ENCODE measurements around the gene SPSB1. TPM values are rescaled to one million over a fixed set of nuclear protein-coding genes. Genes with fewer than 3 reads are reported as not detected.

The SPSB1 gene
- total RNA-seq, 1 donor from 2014 or later, result 21.6 TPM

- peak; percentile 59 to 72 for DNase-seq (ENCODE audit: low read depth in 2 of 2)
Observed at GRCh38 chr1:9341301-9341845, 48.7 kb downstream of the SPSB1 start.

GRCh38 chr1:9343269-9343668 is 50.6 kb downstream of the SPSB1 start:
- DNase-seq (ENCODE audit: low read depth in 2 of 2), result no peak

GRCh38 chr1:9344426-9345200 is 51.9 kb downstream of the SPSB1 start:
- DNase-seq (ENCODE audit: low read depth in 2 of 2), result no peak

GRCh38 chr1:9345471-9345870 is 52.8 kb downstream of the SPSB1 start:
- no peak for DNase-seq (ENCODE audit: low read depth in 2 of 2)

- no peak for DNase-seq (ENCODE audit: low read depth in 2 of 2)
Observed at GRCh38 chr1:9345922-9346321, 53.2 kb downstream of the SPSB1 start.

- no peak for DNase-seq (ENCODE audit: low read depth in 2 of 2)
Observed at GRCh38 chr1:9346566-9346965, 53.9 kb downstream of the SPSB1 start.

GRCh38 chr1:9347095-9347850 is 54.6 kb downstream of the SPSB1 start:
- DNase-seq (ENCODE audit: low read depth in 2 of 2), result no peak

GRCh38 chr1:9349331-9349851 is 56.7 kb downstream of the SPSB1 start:
- no peak for DNase-seq (ENCODE audit: low read depth in 2 of 2)

GRCh38 chr1:9350013-9350908 is 57.6 kb downstream of the SPSB1 start:
- DNase-seq (ENCODE audit: low read depth in 2 of 2), result no peak

- DNase-seq (ENCODE audit: low read depth in 2 of 2), result no peak
Observed at GRCh38 chr1:9350960-9351359, 58.3 kb downstream of the SPSB1 start.

- no peak for DNase-seq (ENCODE audit: low read depth in 2 of 2)
Observed at GRCh38 chr1:9351654-9352271, 59.1 kb downstream of the SPSB1 start.

GRCh38 chr1:9352377-9353134 is 59.9 kb downstream of the SPSB1 start:
- no peak for DNase-seq (ENCODE audit: low read depth in 2 of 2)

- peak in 1 of 2 donors; percentile 38 for DNase-seq (ENCODE audit: low read depth in 2 of 2)
Observed at GRCh38 chr1:9355503-9355902, 62.8 kb downstream of the SPSB1 start.

GRCh38 chr1:9356021-9356420 is 63.3 kb downstream of the SPSB1 start:
- DNase-seq (ENCODE audit: low read depth in 2 of 2), result no peak

GRCh38 chr1:9356829-9357466 is 64.3 kb downstream of the SPSB1 start:
- no peak for DNase-seq (ENCODE audit: low read depth in 2 of 2)

- DNase-seq (ENCODE audit: low read depth in 2 of 2), result no peak
Observed at GRCh38 chr1:9357958-9358357, 65.3 kb downstream of the SPSB1 start.

GRCh38 chr1:9360371-9361064 is 67.8 kb downstream of the SPSB1 start:
- no peak for DNase-seq (ENCODE audit: low read depth in 2 of 2)

- DNase-seq (ENCODE audit: low read depth in 2 of 2), result peak in 1 of 2 donors; percentile 46
Observed at GRCh38 chr1:9361630-9362260, 69.1 kb downstream of the SPSB1 start.

- DNase-seq (ENCODE audit: low read depth in 2 of 2), result no peak
Observed at GRCh38 chr1:9362488-9362887, 69.8 kb downstream of the SPSB1 start.
